Skeletal muscle cell (primary cell): ENCODE results near the gene PPM1L.

ENCODE experiments used
- DNase-seq: peaks from one replicate; pipeline ENCODE4 v3.0.0-alpha.2; 2010; ENCODE audit warnings: low read depth
- H3K4me3 ChIP-seq: 2 replicates; pipeline ENCODE4 v1.5.1; 2011; ENCODE audit warnings: low read depth, mild to moderate bottlenecking, control low read depth, low read length, moderate library complexity

PPM1L gene

DNA sequence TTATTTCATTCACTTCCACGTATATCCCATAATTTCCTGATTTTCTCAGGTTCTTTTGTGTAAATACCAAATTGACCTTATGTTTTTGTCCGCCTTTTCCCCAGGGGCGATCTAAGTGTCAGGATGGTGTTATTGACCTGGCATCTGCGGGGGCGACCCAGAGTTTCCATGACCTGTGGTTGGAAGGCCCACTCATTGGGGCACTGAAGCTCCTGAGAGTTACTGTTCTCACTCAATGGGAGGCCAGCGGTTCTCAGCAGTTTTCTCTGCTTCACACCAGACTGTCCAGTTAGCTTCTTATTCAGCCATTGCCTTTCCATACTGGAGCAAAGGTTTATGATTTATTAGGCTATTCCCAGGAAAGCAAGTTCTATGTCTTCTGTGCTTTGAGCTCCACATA, 295.8 kb downstream of the PPM1L start:
- H3K4me3 ChIP-seq, result no peak overlapping the region
- no peak for DNase-seq

DNA sequence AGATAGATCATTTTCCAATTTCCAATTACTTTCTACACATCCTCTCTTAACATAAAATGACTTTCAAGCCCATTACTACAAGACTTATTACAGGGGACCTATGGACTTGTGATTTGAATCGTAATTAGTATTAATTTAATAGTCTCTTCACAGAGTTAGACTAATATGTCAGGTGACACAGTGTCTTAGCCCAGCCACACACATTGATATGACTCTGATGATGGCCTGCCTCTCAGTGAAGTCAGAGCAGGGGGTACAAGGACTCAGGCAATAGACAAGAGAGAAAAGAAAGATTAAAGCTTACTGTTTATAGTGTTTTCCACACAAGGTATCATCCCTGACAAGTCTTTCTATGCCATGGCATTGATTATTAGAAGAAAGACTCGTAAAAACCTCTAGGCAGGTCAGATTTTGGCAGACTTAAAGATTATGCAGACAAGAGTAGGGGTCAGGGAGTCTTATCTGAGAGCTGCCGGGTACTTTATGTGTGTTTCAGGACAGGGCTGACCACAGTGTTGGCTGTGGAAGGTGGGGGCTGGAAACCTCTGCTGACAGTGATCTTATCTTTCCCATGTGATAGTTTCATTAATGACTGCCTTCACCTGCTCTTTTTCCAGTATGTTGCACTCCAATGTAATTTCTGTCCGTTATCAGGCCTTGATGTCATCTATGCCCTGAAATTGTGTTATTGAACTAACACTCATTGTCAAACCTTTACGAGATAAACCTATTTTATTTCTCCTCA, 299.0 kb downstream of the PPM1L start:
- no peak overlapping the region for H3K4me3 ChIP-seq
- no peak for DNase-seq

DNA sequence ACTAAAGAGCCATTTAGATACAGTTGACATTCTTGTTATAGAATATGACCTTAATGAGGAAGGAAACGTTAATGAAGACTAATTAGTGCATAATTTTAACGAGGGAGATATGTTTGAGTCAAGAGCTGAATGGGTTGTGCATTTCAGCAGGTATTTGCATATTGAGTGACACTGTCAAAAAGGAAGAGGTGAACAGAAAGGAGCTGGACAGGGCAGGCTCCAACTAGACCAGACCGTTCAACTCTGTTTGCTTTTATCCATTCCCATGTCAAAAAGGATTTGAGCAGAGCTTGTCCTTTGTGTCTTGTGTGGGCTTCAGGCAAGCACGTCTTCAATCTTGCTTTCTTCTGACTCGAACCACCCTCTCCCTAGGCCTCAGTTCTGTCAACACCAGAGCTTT, 308.4 kb downstream of the PPM1L start:
- no peak overlapping the region for H3K4me3 ChIP-seq
- no peak for DNase-seq

DNA sequence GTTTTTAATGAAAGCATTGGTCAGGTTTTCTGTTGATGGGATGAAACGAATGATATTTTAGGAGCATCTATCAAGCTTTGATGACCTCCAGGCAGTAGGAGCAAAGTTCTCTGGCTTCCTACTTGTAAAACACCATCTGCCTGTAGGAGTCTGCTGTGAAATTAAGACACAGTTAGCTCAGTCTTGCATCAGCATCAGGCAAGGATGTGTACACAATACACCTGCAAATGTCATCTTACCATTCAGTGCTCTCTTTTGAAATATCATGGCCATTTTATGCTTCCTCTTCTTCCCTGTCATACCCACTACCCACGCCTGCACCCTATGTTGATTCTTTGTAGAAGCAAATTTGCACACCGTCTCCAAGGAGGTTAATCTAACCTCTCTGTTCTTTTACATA, 310.9 kb downstream of the PPM1L start:
- DNase-seq, result no peak
- no peak overlapping the region for H3K4me3 ChIP-seq

DNA sequence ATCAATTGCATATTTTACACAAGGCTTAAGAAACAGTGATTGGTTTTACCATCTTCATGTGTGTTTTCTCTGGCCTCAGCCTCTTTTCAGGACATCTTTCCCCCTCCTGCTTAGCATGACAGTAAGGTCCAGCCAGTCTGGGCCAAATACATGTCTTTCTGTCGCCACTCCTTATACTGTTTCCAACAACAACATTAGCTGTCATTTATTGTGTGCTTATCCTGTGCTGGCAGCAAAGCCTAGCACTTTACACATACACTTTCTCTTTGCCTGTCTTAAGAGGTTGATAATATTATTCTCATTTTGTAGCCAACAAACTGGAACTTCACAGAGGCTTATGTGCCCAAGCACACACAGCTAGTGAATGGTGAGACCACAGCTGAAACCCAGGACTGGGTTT, 311.3 kb downstream of the PPM1L start:
- H3K4me3 ChIP-seq, result no peak overlapping the region
- no peak for DNase-seq

DNA sequence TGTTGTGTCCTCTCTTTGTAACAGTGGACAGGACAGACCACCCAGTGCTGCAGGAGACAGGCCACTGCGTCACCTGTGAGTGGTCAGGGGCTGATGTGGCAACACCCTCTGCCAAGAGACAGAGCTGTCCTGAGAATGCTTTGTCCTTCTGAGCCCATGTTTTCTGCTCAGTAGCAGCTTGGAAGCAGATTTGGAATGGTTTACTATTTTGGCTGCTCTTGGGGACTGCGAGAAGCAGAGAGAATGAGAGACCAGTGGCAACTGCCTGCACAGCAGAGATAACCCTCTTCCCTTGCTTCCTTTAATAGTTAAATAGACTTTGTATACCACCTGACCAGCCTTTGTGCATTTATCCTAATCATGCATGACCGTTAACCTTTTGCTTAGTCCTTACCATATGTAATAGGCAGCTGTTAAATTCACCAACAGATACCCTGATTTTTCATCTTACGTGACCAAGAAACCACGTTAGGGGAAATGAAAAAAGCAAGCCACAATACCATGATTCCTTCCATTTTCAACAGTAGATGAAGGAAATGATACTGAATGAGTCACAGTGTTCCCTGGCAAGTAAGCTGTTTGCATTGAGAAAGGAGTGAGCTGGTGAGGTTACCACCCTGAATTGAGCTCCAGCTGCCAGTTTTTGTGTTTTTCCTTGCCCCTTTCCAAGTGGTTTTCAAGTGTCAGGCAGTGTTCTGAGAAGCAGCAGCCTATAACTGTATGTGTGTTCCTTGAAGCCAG, 313.6 kb downstream of the PPM1L start:
- no peak overlapping the region for H3K4me3 ChIP-seq
- peak; percentile 77 for DNase-seq

DNA sequence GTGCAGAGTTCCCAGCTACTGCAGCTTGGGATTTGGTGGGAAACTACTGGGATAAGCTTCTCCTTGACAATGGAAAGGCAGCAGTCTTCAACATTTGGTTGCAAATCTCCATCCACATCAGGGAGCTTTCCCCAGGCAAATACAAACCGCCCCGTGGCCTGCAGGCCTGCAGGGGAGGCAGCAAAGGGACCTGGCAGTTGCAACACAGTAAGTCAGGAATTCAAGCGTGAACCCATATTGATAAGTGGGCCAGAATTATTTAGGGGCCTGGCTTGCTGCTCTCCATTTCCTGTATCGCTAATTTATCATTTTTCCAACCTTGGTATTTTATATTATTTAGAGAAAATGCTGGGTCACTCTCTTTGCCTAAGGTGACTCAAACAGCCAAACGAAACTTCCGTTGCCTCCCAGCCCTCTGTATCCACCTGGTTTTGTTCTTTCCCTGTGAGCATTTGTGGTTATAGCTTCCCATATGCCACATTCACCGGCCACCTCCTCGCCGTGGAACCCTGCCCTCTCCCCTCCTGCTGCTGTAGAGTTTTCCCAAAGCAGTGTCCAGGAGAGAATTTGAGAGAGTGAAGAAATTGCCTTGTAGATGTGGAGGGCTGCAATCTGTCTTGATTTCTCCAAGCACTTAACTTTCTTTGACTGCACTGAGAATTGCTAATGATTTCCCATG, 314.4 kb downstream of the PPM1L start:
- no peak for DNase-seq
- H3K4me3 ChIP-seq, result no peak overlapping the region

DNA sequence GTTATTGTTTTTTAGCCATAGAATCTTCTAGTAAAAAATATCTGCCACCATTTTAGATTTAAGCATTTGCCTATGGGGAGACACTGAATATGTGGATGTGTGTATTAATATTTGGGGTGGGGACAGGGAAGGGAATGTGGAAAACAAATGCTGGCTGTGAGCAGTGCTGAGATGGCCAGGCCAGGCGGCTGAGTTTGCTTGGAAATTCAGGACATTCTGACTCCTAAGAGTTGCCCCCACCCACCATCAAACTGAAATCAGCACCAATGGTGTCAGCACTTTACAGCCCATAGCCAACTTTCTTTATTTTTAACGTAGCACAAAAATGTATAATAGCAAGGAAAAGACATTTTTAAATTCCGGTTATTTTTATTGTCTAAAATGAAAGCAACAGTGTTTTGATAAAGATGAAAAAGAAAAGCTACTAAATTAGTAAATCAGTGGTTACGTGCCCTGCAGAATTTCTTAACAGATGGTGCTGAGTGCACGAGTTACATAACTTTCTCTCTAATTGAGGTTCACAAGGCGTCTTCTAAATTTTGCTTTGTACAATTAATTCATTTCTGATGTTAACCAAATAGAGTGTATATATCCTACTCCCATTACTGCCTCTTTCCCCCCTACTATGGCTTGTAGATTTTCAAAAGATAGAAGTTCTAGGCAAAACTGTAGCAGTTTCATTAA, 315.1 kb downstream of the PPM1L start:
- H3K4me3 ChIP-seq, result no peak overlapping the region
- DNase-seq, result no peak

DNA sequence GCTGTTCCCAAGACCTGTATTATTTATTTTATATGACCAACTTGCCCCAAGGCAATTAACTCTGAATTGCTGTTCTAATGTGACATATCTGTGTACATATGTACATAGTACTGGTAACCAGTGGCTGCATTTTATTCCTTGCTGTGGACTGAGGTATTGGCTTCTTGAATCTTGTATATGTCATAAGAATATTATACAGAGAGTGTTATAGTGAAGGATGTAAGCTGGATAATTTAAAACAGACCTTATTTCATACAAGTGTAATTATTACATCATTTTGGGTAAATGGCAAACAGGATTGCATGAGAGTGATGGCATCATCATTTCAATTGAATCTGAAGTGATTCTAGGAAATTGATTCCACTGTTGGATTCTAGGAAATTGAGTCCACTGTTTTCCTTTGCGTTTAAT, 316.2 kb downstream of the PPM1L start:
- H3K4me3 ChIP-seq, result no peak overlapping the region
- no peak for DNase-seq

DNA sequence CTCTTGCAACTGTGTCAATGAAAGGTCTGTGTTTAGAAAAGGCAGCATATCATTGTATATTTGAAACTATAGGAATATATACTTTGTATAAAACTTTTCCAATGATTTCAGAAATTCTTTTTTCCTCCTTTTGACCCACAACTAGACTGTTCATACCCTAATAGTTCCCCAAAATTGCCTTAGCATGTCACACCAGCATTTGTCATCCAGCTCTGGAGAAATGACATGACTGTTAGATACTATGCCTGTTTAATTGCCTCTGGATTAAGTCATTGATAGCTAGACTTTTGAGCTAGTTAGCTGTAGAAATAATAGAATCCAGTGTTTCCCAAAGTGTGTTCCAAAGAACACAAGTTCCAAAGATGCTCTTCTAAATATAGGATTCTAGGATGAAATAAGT, 316.7 kb downstream of the PPM1L start:
- DNase-seq, result no peak
- no peak overlapping the region for H3K4me3 ChIP-seq

DNA sequence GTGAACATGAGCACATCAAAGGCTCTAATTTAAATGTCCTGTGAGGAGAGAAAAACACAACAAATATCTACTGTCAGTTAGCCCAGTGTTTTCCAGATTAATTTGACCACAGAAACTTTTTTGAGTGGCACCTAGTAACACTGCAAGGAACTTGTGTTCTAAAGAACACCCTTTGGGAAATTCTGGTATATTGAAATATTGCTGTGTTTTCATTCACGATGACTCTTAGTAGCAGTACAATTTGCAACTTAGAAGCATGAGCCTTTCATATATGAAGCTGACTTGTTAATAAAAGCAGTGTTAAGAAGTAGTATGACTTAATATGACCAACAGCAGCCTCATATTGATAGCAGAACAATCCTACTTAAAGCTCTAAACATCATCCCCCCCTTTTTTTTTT, 317.1 kb downstream of the PPM1L start:
- DNase-seq, result no peak
- no peak overlapping the region for H3K4me3 ChIP-seq

DNA sequence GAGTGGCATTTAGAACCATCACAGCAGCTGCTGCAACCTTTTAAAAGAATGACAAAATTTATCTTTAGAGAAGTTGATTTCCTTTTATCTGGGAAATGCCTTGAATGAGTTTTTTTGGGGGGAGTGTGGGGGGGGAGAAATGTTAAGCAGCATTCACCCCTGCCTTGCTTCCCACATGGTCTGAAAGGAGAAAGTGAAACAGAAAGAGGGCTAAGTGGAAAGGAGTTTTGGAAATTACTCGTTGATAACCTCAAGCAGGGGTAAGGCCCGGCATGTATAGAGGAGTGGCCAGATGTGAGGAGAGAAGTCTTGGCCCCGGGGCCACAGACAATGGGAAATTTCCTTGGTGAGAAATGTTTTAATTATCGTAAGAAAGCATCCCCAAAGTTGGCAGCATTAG, 325.6 kb downstream of the PPM1L start:
- DNase-seq, result no peak
- H3K4me3 ChIP-seq, result no peak overlapping the region

DNA sequence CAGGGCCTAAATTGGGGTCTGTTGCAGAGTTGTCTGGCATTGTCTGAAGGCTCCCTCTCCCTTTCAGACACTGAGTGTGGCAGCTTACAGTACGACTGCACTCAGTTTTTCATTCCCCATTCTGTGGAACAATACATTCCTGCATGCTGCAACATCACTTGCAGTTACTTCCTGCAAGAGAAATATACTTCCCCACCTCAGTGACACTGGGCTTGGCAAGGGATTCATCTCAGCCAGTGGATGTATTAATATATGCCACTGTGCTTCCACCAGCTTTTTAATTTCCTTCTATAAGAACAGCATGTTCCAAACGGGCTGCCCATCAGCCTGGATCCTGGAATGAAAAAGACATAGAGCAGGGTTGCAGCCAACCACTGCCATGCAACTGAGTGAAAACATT, 326.0 kb downstream of the PPM1L start:
- H3K4me3 ChIP-seq, result no peak overlapping the region
- DNase-seq, result no peak

DNA sequence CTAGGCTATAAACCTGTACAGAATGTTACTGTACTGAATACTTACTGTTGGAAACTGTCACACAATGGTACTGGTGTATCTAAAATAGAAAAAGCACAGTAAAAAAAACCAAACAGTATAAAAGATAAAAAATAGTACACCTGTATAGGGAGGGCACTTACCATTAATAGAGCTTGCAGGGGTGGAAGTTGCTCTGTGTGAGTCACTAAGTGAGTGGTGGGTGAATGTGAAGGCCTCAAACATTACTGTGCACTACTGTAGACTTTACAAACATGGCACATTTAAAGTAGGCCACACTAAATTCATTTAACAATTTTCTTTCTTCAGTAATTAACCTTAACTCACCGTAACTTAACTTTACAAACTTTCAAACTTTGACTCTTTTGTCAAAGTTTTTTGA, 327.1 kb downstream of the PPM1L start:
- H3K4me3 ChIP-seq, result no peak overlapping the region
- DNase-seq, result no peak

DNA sequence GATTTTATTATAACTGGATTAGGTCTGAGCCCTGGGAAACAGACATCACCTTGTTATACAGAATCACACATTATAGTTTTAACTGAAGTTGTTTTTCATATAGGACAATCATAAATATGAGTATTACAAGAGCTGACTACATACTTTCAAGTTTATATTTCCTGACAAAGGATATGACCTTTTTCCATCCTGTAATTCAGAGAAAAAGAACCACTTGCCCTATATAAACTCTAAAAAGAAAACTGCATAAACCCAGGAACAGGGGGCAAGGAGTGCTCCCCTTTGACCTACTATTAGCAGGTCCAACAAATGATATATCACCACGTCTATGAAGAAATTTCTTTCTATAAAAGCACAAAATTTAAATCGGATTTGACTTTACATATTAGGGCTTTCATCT, 328.2 kb downstream of the PPM1L start:
- no peak overlapping the region for H3K4me3 ChIP-seq
- DNase-seq, result no peak

DNA sequence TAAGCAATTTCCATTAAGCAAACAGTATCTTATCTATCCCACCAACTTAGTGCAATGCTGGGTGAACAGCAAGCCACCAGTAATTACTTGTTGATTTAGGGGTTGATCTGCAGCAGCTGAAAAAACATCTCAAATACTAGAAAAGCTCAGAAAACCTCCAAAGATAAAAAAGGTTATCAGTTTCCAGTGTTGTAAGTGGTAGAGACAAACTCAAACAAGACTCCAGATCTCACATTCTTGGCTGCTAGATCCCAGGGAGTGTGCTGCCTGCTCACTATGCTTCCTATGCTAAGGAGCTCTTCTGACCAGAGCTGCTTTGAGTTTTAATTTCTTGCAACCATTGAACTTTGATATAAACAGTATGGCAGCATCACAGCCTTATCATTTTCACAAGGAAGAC, 337.9 kb downstream of the PPM1L start:
- no peak overlapping the region for H3K4me3 ChIP-seq
- no peak for DNase-seq

DNA sequence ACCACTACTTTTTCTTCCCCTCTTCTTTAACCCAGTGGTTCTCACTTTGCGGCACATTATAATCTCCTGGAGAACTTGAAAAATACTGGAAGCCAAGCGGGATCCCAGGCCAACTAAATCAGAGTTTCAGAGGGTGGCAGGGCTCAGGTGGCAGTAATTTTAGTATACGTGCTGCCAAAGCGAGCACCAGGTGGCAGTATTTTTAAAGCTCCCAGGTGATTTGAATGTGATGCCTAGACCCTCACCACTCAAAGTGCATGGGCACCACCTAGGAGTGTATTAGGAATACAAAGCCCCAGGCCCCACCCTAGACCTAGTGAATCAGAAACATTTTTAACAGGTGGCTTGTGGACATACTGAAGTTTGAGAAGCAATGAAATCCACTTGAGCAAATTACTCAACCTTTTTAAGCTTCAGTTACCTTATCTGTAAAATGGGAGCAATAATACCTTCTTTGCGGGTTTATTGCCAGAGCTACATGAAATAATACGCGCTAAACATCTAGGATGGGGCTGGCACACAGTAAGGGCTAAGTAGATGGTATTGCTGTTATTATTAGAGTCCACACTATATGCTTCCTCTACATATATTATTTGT, 340.8 kb downstream of the PPM1L start:
- H3K4me3 ChIP-seq, result no peak overlapping the region
- no peak for DNase-seq

DNA sequence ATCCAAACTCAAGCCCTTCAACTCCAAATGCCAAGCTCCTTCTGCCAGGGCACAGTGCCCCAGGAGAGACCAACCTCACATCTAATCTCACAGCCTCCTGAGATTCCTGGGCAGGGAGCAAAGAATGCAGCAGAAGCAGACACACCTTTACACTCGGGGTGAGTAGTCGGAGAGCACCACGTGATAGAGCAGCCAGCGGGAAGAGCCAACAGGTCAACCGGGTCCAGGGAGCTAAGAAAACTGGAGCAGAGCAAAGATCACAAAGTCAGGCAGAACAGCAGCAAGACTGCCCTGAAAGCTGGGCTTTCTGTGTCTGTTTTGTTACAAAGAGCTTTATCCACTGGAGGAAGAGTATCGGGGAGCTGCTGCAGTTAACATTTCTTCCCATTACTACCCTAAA, 345.0 kb downstream of the PPM1L start:
- no peak for DNase-seq
- H3K4me3 ChIP-seq, result no peak overlapping the region

DNA sequence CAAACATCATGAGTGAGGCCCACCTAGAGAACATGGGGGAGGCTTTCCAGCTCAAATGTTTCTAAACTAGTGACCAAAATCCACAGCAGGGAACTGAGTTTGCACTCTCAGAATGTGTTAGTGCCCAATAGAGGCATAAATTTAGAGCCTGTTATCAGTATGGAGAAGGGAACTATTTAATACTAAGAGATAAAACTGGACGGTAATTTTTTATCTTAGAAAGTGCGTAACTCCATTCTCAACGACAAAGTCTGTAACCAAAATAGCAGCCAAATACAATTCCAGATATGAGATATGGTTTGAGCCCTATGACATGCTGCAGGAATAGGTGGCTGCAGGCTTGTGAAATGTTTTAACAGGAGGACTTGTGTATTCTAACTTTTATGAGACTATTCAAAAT, 345.6 kb downstream of the PPM1L start:
- no peak overlapping the region for H3K4me3 ChIP-seq
- DNase-seq, result no peak
